Motor neuron (in vitro differentiated cells): Measurements from ENCODE around the gene TTC33. TPM values are rescaled to one million over a fixed set of nuclear protein-coding genes. Genes with fewer than 3 reads are reported as not detected.

Source experiments
- ATAC-seq, 8 experiments: fragments of 200-7000 bp; cut with Tn5 transposase; replicated peaks in 6 of 8; 2 replicates each; pipeline ENCODE4 v1.8.0; 2021; ENCODE audit warnings: mild to moderate bottlenecking in 8 of 8, moderate library complexity in 8 of 8
- H3K27ac ChIP-seq, 2 donors: fragments of 250-450 bp; sonication (Bioruptor Pico); 2 replicates each; pipeline ENCODE4 v1.9.0; 2021; ENCODE audit warnings: antibody characterized with exemption in 2 of 2, mild to moderate bottlenecking in 2 of 2, moderate library complexity in 1 of 2
- H3K4me1 ChIP-seq, 2 donors: fragments of 250-450 bp; sonication (Bioruptor Pico); replicated peaks in 1 of 2; 2 replicates each; pipeline ENCODE4 v1.6.1; 2021; ENCODE audit warnings: antibody characterized with exemption in 2 of 2, mild to moderate bottlenecking in 2 of 2, moderate library complexity in 1 of 2
- H3K4me3 ChIP-seq, 5 donors: fragments of 250-450 bp; sonication (Bioruptor Pico); 2 replicates each; pipeline ENCODE4 v1.9.0; 2021; ENCODE audit warnings: antibody characterized with exemption in 5 of 5, mild to moderate bottlenecking in 5 of 5, moderate library complexity in 4 of 5
- WGBS, 10 experiments: fragments of 450-650 bp; shearing (Covaris generic); methylation state at CpG; one replicate each; pipeline ENCODE4 v1.0.0; 2022; 5-methylcytosine and 5-hydroxymethylcytosine counted together
- in situ Hi-C, 9 experiments: fragments of 400-800 bp; cut with MboI; loops; one replicate each; pipeline ENCODE4 v1.15.0; 2021; ENCODE audit warnings: low sequenced_read_pairs in 9 of 9, low pct_unique_long_range_greater_than_20kb in 2 of 9; ENCODE audit not compliant: unreplicated experiment in 9 of 9
- total RNA-seq, 8 experiments: library from RNA; unstranded; fragments of 300-600 nt; gene quantifications; 2 replicates each; pipeline versions ENCODE4 v1.2.3 to v1.2.4, GENCODE V29; 2022

TTC33 gene
- total RNA-seq, 8 experiments from 2014 or later = 6.8 to 25.5 (median 16.5) TPM

DNA sequence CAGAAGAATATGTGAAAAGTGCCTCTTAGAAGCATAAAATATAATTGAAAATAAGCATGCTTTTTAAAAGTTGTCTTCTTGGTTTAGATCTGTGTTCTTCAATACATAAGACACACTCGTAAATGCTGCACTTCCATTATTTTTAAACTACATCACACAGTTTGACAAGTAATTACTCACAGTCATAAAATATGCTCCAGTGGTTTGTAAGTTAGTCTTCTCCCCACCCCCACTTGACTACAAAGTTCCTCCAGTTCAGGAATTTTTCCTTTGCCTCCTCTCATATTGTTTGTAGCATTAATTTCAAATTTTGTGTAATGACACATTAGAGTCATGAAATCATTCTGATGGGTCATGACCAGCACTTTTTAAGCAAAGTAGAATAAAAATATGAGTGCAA, 136.3 kb downstream of the TTC33 start:
- H3K4me1 ChIP-seq = no peaks in the 10 kb centered on the region
- in situ Hi-C loops = no loop called here
- WGBS, 10 experiments = 25 to 100% (median 85%) methylated on average over 1 of the region's 1 CpG; no CpG with 5 or more reads in 2 of the 10 experiments
- ATAC-seq = no peak
- H3K27ac ChIP-seq = no peak overlapping the region
- no peak overlapping the region for H3K4me3 ChIP-seq

DNA sequence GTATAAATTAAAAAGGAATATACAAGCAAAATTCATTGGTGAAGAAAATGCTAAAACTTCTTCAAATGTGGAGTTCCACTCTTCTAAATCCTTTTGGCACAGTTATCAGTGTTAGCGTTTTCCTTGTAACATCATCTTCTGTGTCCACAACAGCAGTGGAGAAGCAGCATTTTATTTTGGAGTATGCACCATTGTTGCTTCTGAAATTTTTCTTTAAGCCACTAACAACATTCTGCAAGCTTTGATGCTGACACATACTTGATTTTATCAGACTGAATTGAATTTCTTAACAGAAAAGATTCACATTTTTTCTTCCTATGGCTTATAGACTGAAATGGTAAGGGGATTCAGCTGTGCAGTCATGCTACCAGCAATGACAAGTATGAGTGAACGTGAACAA, 136.8 kb downstream of the TTC33 start:
- Histone ChIP-seq H3K4me1 (no peaks in the 10 kb centered on the region), H3K27ac (no peak overlapping the region), H3K4me3 (no peak overlapping the region)
- in situ Hi-C loops = no loop called here
- WGBS, 10 experiments = 55 to 100% (median 87%) methylated on average over 1 to 2 of the region's 2 CpGs; no CpG with 5 or more reads in 1 of the 10 experiments
- no peak for ATAC-seq

DNA sequence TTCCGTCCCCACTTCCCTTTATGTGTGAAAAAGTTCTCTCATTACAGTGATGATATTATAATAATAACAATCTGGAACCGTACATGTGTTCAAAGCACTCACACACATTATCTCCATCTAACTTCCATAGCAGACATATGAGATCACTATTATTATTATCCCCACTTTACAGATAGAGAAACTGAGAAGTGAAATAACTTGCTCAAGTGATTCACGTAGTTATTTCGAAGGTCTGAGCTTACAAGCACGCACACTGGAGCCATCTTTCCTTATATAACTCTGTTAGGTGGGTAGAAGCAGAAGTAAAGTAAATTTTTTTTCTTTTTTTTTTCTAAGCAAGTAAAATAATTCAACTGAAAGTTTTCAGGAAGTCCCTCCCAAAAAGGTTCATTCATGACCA, 139.0 kb downstream of the TTC33 start:
- in situ Hi-C loops = no loop called here
- WGBS, 10 experiments = 80 to 100% (median 97%) methylated on average over 1 to 5 of the region's 5 CpGs; no CpG with 5 or more reads in 2 of the 10 experiments
- no peak overlapping the region for H3K4me3 ChIP-seq
- H3K27ac ChIP-seq = no peak overlapping the region
- ATAC-seq = no peak
- no peaks in the 10 kb centered on the region for H3K4me1 ChIP-seq

DNA sequence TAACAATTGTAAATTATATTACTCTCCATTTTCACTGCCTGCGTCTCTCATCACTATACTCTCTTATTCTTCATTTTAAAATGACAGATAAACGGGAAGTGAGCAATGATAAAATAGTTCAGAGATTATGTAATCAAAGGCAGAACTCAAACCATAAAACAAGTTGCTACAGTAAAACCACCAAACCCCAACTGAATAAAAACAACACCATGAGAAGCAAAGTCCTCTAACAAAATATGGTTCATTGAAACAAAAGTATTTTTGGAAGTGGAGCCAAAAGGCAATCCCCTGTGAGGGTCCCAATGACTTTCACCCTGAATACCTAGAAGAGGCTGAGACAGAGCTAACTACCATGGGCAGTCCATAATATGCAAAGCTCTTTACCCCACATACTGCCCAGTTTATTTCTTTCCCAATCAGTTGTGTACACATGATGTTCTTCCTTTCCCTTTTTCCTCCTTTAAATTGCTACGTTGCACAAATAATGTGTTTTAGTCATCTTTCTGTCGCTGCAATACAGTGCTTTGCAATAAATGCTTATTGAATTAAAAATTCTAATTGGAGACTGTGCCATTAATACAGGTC, 140.1 kb downstream of the TTC33 start:
- ATAC-seq = no peak
- Histone ChIP-seq H3K4me3 (no peak overlapping the region), H3K27ac (no peak overlapping the region), H3K4me1 (no peaks in the 10 kb centered on the region)
- in situ Hi-C loops = no loop called here
- WGBS, 10 experiments = 60 to 100% (median 85%) methylated on average over 1 to 4 of the region's 4 CpGs; no CpG with 5 or more reads in 1 of the 10 experiments

DNA sequence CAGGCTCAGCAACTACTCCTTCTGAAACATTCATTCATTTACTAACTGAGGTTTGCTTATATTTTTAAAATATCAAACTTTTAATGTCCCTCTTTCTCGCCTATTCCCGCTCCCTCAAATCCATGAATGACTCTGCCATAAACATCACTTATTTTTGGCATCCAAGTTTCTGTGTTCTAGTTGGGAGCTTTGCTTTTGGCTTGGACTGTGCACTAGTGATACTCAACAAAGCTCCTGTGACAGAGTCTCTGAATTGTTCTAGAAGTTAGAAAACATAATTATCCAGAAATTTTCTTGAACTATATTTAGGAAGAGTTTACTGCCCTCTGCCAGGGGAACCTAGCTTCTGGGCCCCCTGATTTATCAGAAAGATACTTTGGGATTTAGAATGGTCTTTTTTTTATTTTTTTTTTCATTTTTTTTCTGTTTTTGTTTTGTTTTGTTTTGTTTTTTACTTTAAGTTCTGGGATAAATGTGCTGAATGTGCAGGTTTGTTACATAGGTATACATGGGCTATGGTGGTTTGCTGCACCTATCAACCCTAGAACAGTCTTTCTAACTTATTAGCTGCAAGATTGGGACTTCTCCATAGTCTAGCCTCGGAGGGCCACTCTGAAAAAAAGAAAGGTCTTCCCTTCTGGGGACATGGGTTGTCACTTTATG, 140.7 kb downstream of the TTC33 start:
- in situ Hi-C loops = no loop called here
- WGBS, 10 experiments = 0 to 86% (median 56%) methylated on average over 1 to 3 of the region's 3 CpGs; no CpG with 5 or more reads in 1 of the 10 experiments
- Histone ChIP-seq H3K4me1 (no peaks in the 10 kb centered on the region), H3K4me3 (no peak overlapping the region), H3K27ac (no peak overlapping the region)
- ATAC-seq = no peak

DNA sequence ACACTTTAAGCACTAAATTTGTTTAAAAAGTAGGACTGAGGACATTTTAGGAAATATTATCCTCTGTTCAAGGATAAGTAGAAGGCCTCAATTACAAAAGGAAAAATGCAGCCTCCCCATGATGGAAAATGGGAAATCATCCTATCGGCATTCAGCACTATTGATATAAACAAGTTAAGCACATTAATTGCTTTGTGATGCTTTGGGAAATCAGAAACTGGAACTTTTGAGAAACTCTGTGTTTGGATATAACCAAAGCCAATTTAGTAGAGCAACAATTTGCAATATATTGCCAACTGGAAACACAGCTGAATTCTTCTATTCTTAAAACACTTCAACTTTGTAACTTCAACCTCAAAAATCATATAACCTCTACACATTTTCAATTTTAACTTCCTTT, 141.3 kb downstream of the TTC33 start:
- H3K27ac ChIP-seq = no peak overlapping the region
- H3K4me1 ChIP-seq = no peaks in the 10 kb centered on the region
- in situ Hi-C loops = no loop called here
- WGBS, 10 experiments = 45 to 100% (median 93%) methylated on average over 1 of the region's 1 CpG; no CpG with 5 or more reads in 2 of the 10 experiments
- ATAC-seq = no peak
- no peak overlapping the region for H3K4me3 ChIP-seq

DNA sequence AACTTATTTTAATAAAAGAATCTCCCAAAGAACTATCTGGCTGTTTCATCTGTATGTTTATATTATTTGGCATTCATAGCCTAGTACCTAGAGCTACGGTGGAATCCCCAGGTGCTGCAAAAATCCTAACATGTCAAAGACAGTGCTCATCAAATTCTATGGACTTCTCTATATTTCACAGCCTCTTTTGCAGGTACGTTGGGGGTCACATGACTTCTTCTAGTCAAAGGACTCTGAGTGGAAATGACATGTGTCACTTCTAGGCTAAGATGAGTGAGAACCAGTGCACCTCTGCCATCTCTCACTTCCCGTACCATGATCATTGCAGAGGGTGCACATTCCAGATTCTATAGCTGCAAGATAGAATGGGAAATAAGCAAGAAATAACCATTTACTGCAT, 148.6 kb downstream of the TTC33 start:
- 33 to 93% (median 83%) methylated on average over 1 to 3 of the region's 3 CpGs; no CpG with 5 or more reads in 3 of the 10 experiments for WGBS, 10 experiments
- Histone ChIP-seq H3K27ac (no peak overlapping the region), H3K4me3 (no peak overlapping the region), H3K4me1 (no peaks in the 10 kb centered on the region)
- in situ Hi-C loops = no loop called here
- ATAC-seq = no peak

DNA sequence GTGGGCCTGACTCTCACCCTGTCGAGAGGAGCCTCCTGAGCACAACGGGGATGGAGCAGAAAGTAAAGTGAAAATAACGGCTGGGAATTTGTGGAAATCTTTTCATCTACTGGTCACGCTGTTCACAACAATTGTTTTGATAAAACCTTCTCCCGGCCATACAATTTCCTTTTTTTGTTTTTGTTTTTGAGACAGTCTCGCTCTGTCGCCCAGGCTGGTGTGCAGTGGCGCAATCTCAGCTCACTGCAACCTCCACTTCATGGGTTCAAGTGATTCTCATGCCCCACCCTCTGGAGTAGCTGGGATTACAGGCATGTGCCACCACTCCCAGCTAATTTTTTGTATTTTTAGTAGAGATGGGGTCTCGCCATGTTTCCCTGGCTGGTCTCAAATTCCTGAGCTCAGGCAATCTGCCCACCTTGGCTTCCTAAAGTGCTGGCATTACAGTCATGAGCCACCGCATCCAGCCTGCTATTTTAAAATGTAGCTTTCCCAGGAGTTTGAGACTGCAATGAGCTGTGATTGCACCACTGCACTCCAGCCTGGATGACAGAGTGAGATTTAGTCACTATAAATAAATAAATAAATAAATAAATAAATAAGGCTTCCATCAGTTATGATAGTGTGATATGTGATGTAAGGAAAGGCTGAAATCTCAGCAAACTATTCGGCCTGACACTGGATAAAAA, 149.5 kb downstream of the TTC33 start:
- WGBS, 10 experiments = 40 to 100% (median 86%) methylated on average over 1 to 8 of the region's 11 CpGs
- in situ Hi-C loops = no loop called here
- no peak overlapping the region for H3K27ac ChIP-seq
- H3K4me3 ChIP-seq = no peak overlapping the region
- H3K4me1 ChIP-seq = no peaks in the 10 kb centered on the region
- no peak for ATAC-seq

DNA sequence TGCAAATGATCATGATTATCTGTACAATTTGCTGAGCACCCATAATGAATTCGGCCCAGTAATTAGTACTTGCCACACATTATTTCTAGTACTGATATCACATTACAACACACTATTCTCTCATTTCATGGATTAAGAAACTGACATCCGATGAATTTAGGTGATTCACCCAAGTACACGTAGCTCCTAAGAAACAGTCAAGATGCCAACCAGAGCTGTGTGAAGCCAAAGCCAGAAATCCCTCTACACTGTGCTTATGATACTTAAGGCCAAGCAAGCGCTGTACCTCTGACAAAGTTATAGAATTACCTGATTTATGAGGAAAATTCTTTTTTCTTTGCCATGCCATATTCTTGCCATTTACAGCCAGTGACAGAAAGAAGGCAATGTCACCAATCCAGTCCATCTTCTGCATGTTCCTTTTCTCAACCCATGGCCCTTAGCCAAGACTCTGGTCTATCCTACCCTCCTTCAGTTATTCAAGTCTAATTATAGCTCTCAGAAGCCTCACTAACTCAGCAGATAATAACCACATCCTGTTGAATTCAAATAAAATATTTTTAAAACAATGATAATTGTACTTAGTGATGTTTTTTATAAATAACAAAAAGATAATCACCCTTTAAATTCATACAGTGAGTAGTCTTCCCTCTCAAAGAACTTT, 150.3 kb downstream of the TTC33 start:
- Histone ChIP-seq H3K4me1 (no peaks in the 10 kb centered on the region), H3K4me3 (no peak overlapping the region), H3K27ac (no peak overlapping the region)
- WGBS, 10 experiments = 66 to 92% (median 87%) methylated on average over 2 to 4 of the region's 4 CpGs; no CpG with 5 or more reads in 2 of the 10 experiments
- ATAC-seq = no peak
- in situ Hi-C loops = no loop called here

DNA sequence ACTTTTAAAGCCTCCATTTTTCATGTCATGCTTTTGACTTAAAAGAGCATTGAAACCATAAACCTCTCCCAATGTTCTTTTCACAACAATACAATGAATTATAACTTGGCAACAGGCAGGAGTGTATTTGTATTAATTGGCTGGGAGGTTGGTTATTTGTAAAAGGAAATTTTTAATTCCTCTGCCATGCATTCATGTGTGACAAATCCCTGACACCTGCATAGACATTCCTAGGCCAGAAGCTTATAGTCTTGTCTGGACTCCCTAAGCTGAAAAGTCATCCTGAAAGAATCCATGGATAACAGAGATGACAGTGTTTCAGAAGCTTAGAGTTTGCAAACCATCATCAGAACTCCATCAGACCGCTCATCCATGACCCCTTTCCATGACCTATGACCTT, 152.4 kb downstream of the TTC33 start:
- in situ Hi-C loops = no loop called here
- H3K27ac ChIP-seq = no peak overlapping the region
- peaks cover 2 to 3% of the 10 kb centered on the region in 2 donors for H3K4me1 ChIP-seq
- no peak for ATAC-seq
- 20 to 86% (median 51%) methylated on average over 1 of the region's 1 CpG; no CpG with 5 or more reads in 6 of the 10 experiments for WGBS, 10 experiments
- no peak overlapping the region for H3K4me3 ChIP-seq

DNA sequence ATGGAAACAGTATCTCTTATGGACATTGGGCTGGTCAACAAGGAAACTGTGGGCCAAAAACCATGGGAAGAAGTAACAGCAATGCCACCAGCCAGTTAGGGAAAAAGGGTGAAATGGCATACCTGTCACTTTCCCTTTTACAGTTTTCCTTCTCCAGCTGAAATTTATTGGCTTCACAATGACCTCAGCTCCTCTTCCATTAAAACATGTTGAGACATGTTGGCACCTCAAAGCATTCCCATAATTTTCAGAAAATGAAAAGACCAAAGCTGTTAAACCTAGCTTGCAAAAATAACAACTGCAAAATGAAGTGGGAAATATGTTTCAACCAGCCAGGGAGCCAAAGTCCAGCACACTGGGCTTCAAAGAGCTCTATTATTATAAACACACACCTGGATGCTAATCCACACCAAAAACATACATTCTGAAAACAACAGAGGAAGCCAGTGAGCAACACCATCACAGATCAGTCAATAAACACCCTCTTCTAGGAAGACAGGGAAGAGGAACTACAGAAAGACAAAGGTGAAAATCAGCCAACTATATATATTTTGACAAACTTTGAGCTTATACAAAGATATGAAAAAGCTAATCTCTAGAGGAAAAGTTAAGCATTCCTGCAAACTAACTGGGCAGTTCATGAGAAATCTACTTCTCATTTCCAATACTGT, 154.4 kb downstream of the TTC33 start:
- ATAC-seq = no peak
- in situ Hi-C loops = no loop called here
- H3K4me1 ChIP-seq = peaks cover 2 to 3% of the 10 kb centered on the region in 2 donors
- no peak overlapping the region for H3K27ac ChIP-seq
- no peak overlapping the region for H3K4me3 ChIP-seq

DNA sequence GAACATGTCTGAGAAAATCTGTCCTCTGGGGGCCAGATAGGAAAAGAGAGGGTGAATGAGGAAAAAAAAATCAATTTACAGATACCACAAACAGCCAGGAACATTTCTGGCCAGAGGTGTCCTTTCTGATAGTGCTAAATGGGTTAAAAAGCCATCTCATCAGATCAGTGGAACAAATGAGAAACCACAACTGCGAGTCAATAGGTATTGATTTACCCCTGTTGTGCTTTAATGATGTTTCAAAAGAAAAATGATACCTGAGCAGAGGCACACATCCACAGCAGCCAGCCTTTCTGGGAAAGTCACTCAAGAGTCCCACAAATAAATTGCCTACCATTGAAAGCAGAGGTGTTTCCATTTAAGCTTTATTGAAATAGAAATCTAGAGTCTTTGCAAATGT, 155.4 kb downstream of the TTC33 start:
- 67 to 88% (median 75%) methylated on average over 1 of the region's 1 CpG; no CpG with 5 or more reads in 6 of the 10 experiments for WGBS, 10 experiments
- ATAC-seq = no peak
- H3K27ac ChIP-seq = no peak overlapping the region
- in situ Hi-C loops = no loop called here
- H3K4me3 ChIP-seq = no peak overlapping the region
- H3K4me1 ChIP-seq = peaks cover 2 to 3% of the 10 kb centered on the region in 2 donors

DNA sequence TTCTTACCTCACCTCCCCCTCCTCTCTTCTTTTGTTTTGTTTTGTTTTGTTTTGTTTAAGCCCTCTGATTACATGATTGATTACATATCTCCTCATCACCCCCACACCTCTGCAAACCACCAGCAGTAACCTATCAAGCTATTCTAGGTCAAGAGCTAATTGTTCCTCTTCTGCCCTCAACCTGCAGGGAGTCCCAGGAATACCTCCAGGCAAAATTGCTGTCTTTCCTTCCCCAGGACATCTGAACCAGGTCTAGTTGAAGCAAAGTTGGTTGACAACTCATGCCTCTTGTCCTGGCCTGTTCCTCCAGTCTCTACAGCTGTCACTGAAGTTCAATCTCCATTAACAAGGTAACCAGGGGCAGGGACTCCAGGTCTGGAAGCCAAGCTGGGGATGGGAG, 156.1 kb downstream of the TTC33 start:
- H3K4me1 ChIP-seq = peaks cover 2 to 3% of the 10 kb centered on the region in 2 donors
- no peak for ATAC-seq
- no peak overlapping the region for H3K27ac ChIP-seq
- in situ Hi-C loops = no loop called here
- no peak overlapping the region for H3K4me3 ChIP-seq
